ENCODE measurements around the gene GFRA1. TPM values are rescaled to one million over a fixed set of nuclear protein-coding genes. Genes with fewer than 3 reads are reported as not detected.

Gene GFRA1
- total RNA-seq, 2 experiments from 2014 or later = not detected

- ChIA-PET CTCF (no interaction called here), POLR2A (no interaction called here)
- Mint-ChIP-seq H3K4me1 (ENCODE audit: low read depth) (no peaks in the 10 kb centered on the region), H3K27me3 (no peaks in the 10 kb centered on the region), H3K27ac (no peak overlapping the region), H3K9me3 (no peaks in the 10 kb centered on the region), H3K4me3 (no peak overlapping the region), H3K36me3 (ENCODE audit: low read depth) (no peaks in the 10 kb centered on the region)
- ATAC-seq = no peak
- DNase-seq = no peak
- TF ChIP-seq, protein P1, sequence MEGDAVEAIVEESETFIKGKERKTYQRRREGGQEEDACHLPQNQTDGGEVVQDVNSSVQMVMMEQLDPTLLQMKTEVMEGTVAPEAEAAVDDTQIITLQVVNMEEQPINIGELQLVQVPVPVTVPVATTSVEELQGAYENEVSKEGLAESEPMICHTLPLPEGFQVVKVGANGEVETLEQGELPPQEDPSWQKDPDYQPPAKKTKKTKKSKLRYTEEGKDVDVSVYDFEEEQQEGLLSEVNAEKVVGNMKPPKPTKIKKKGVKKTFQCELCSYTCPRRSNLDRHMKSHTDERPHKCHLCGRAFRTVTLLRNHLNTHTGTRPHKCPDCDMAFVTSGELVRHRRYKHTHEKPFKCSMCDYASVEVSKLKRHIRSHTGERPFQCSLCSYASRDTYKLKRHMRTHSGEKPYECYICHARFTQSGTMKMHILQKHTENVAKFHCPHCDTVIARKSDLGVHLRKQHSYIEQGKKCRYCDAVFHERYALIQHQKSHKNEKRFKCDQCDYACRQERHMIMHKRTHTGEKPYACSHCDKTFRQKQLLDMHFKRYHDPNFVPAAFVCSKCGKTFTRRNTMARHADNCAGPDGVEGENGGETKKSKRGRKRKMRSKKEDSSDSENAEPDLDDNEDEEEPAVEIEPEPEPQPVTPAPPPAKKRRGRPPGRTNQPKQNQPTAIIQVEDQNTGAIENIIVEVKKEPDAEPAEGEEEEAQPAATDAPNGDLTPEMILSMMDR (IDR thresholded peaks at IDR 0.05) = no peak
- intact Hi-C loops (cut with micrococcal nuclease) = no loop called here
Observed at GRCh38 chr10:116253716-116254115, 19.3 kb downstream of the GFRA1 start.

- DNase-seq (no peak), ATAC-seq (no peak)
- intact Hi-C loops (cut with micrococcal nuclease) = no loop called here
- H3K27me3 Mint-ChIP-seq = no peaks in the 10 kb centered on the region
- no peak overlapping the region for H3K27ac Mint-ChIP-seq
- ChIA-PET POLR2A (no interaction called here), CTCF (no interaction called here)
- H3K4me1 Mint-ChIP-seq (ENCODE audit: low read depth) = no peaks in the 10 kb centered on the region
- no peaks in the 10 kb centered on the region for H3K9me3 Mint-ChIP-seq
- no peaks in the 10 kb centered on the region for H3K36me3 Mint-ChIP-seq (ENCODE audit: low read depth)
- TF ChIP-seq, protein P1 (IDR thresholded peaks at IDR 0.05) = no peak
- H3K4me3 Mint-ChIP-seq = no peak overlapping the region
Observed at GRCh38 chr10:116251602-116252395, 21.2 kb downstream of the GFRA1 start.

DNA sequence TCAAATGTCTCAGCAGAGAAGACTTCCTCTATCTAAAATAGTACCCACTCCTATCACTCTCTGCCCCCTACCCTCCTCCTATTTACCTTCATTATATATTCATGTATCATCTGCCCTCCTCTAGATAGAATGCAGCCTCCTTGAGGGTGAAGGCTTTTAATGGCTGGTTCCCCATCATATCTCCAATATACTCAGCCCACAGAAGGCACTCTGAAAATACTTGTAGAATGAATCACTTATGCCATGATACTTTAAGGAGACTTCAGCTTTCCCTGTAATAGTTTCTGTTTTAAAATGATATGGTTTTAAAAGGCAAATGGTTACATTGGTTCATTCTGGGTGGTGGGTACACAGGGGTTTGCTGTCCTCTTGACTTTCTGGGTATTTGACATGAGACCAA lies 25.3 kb downstream of the GFRA1 start:
- ChIA-PET POLR2A (no interaction called here), CTCF (no interaction called here)
- TF ChIP-seq, protein P1 (IDR thresholded peaks at IDR 0.05) = no peak
- ATAC-seq (no peak), DNase-seq (no peak)
- Mint-ChIP-seq H3K27me3 (no peaks in the 10 kb centered on the region), H3K36me3 (ENCODE audit: low read depth) (no peaks in the 10 kb centered on the region), H3K4me1 (ENCODE audit: low read depth) (no peaks in the 10 kb centered on the region), H3K27ac (no peak overlapping the region), H3K9me3 (no peaks in the 10 kb centered on the region), H3K4me3 (no peak overlapping the region)
- intact Hi-C loops (cut with micrococcal nuclease) = no loop called here

GRCh38 chr10:116246263-116246662 lies 26.7 kb downstream of the GFRA1 start:
- no peaks in the 10 kb centered on the region for H3K4me1 Mint-ChIP-seq (ENCODE audit: low read depth)
- ChIA-PET CTCF (no interaction called here), POLR2A (no interaction called here)
- H3K4me3 Mint-ChIP-seq = no peak overlapping the region
- H3K36me3 Mint-ChIP-seq (ENCODE audit: low read depth) = no peaks in the 10 kb centered on the region
- TF ChIP-seq, protein P1 (IDR thresholded peaks at IDR 0.05) = no peak
- H3K27me3 Mint-ChIP-seq = no peaks in the 10 kb centered on the region
- DNase-seq (no peak), ATAC-seq (no peak)
- H3K9me3 Mint-ChIP-seq = no peaks in the 10 kb centered on the region
- H3K27ac Mint-ChIP-seq = no peak overlapping the region
- intact Hi-C loops (cut with micrococcal nuclease) = no loop called here

GRCh38 chr10:116245156-116245555 lies 27.9 kb downstream of the GFRA1 start:
- ATAC-seq (no peak), DNase-seq (no peak)
- ChIA-PET POLR2A (no interaction called here), CTCF (no interaction called here)
- Mint-ChIP-seq H3K27ac (no peak overlapping the region), H3K36me3 (ENCODE audit: low read depth) (no peaks in the 10 kb centered on the region), H3K27me3 (no peaks in the 10 kb centered on the region), H3K4me1 (ENCODE audit: low read depth) (no peaks in the 10 kb centered on the region), H3K4me3 (no peak overlapping the region), H3K9me3 (no peaks in the 10 kb centered on the region)
- TF ChIP-seq, protein P1 (IDR thresholded peaks at IDR 0.05) = no peak
- intact Hi-C loops (cut with micrococcal nuclease) = no loop called here
